ENCODE measurements around the gene DOCK2. TPM values are rescaled to one million over a fixed set of nuclear protein-coding genes. Genes with fewer than 3 reads are reported as not detected.
A peak's percentile ranks its signal among the peaks of the same experiment; 100 is the strongest.

DOCK2 gene
- total and polyA plus RNA-seq, 2 of the 8 experiments (the other 6 are each of a cell fraction or from before 2014, with no cell fraction given), result 3.9 to 5.7 TPM

DNA sequence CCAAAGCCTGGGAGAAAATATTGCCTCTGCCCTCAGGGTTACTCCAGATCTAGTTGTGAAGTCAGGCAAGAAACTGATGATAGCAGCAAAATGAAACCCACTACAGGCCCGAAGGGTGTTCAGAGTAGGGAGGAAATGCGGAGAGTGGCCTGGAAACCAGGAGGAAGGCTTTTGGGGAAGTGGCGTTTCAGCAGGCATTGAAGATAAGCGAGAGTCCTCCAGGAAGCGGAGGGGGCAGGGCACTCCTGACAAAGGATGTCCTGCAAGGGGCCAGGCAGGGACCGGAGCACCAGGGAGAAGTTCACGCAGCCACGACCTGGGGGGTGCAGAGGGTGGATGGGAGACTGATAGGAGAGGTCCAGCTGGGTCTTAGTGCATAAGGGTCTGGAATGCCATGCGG is 460.9 kb downstream of the DOCK2 start:
- Histone ChIP-seq H3K27ac (ENCODE audit: low read depth, low read length) (no peak overlapping the region), H3K23me2 (ENCODE audit: low read depth, low read length) (no peaks in the 10 kb centered on the region), H3K18ac (ENCODE audit: extremely low read depth, low read length) (no peak overlapping the region), H4K5ac (ENCODE audit: insufficient read length, low read depth, low read length) (no peak overlapping the region), H3K23ac (ENCODE audit: insufficient read length) (no peak overlapping the region), H2AK5ac (ENCODE audit: low read depth, low read length) (no peak overlapping the region), H3K56ac (replicated peaks; ENCODE audit: insufficient read length, low read depth, low read length) (no peak overlapping the region), H2BK120ac (replicated peaks; ENCODE audit: low read depth, low read length) (no peak overlapping the region), H3K4ac (replicated peaks; ENCODE audit: insufficient read length, low read depth, low read length) (no peak overlapping the region), H3K79me1 (ENCODE audit: low read depth, low read length) (no peaks in the 10 kb centered on the region), H3K4me3 (ENCODE audit: extremely low read depth in 1 of 4, insufficient read depth in 2 of 4, low read depth in 3 of 4, low read length in 4 of 4) (no peak overlapping the region), H3K14ac (ENCODE audit: insufficient read length) (no peak overlapping the region), H2BK15ac (ENCODE audit: low read length) (no peak overlapping the region), H4K91ac (replicated peaks; ENCODE audit: insufficient read length, low read length) (no peak overlapping the region), H2BK12ac (ENCODE audit: low read depth, low read length) (no peak overlapping the region), H4K8ac (ENCODE audit: extremely low read depth, insufficient read depth, low read length) (no peak overlapping the region), H2BK20ac (ENCODE audit: low read length) (no peak overlapping the region), H3K4me1 (replicated peaks in 1 of 4; ENCODE audit: control insufficient read depth in 3 of 4, insufficient read depth in 4 of 4, low read length in 3 of 4) (peaks cover 0 to 2% (median 0%) of the 10 kb centered on the region in 4 experiments; a peak in 1 of 7 replicates), H3K4me2 (ENCODE audit: insufficient read depth in 1 of 2, low read depth in 2 of 2, low read length in 2 of 2) (no peak overlapping the region), H4K20me1 (replicated peaks in 1 of 2; ENCODE audit: control insufficient read depth in 1 of 2, insufficient read depth in 2 of 2, low read length in 2 of 2) (peaks cover 0 to 1% of the 10 kb centered on the region in 2 experiments), H2BK5ac (ENCODE audit: low read depth, low read length) (no peak overlapping the region), H3K9me3 (ENCODE audit: insufficient read depth in 2 of 2, low read depth in 1 of 2, low read length in 1 of 2) (peaks cover 0 to 4% of the 10 kb centered on the region in 2 experiments; a peak in 1 of 4 replicates), H3K27me3 (replicated peaks in 1 of 4; ENCODE audit: control insufficient read depth in 3 of 4, extremely low read depth in 1 of 4, insufficient read depth in 3 of 4, low read length in 3 of 4) (peaks cover 0 to 3% (median 0%) of the 10 kb centered on the region in 4 experiments; a peak in 1 of 7 replicates), H3K9ac (replicated peaks in 1 of 4; ENCODE audit: extremely low read depth in 1 of 4, low read depth in 3 of 4, low read length in 3 of 4) (no peak overlapping the region), H3K79me2 (ENCODE audit: control insufficient read depth in 1 of 2, insufficient read depth in 2 of 2, low read length in 2 of 2) (no peaks in the 10 kb centered on the region), H3K36me3 (ENCODE audit: control insufficient read depth in 2 of 4, insufficient read depth in 4 of 4, low read length in 3 of 4) (no peaks in the 10 kb centered on the region), H2AFZ (ENCODE audit: low read length) (0 out of 2 replicates have a peak overlapping the region, but pooled peaks have one; percentile 4)
- CTCF ChIA-PET (ENCODE audit: partially characterized antibody), result interaction anchor here (0.8 to 16.0 kb wide), 9 partner anchors 76 to 250 kb away, joined by 3 to 217 read pairs (median 5); no protein-coding TSS in a partner anchor
- DNase-seq (ENCODE audit: low read depth in 1 of 2, low spot score in 2 of 2) (no peak), FAIRE-seq (no peak)
- 83% methylated on average over 9 of the region's 9 CpGs; no CpG with 5 or more reads in 1 of the 2 experiments for WGBS, 2 experiments (ENCODE audit: extremely low coverage in 1 of 2, insufficient coverage in 1 of 2, insufficient read length in 1 of 2, insufficient replicate concordance in 2 of 2, low coverage in 1 of 2, low lambda C conversion rate in 2 of 2, missing lambda C conversion rate in 1 of 2)
- POLR2A ChIA-PET (ENCODE audit: partially characterized antibody), result no interaction called here
- TF ChIP-seq TAF7 (optimal IDR thresholded peaks at IDR 0.05; ENCODE audit: borderline replicate concordance, low read depth, low read length) (no peak), BCL11A (IDR thresholded peaks at IDR 0.05; ENCODE audit: low read depth in 2 of 2, low read length in 2 of 2) (no peak), SP4 (IDR thresholded peaks at IDR 0.05; ENCODE audit: low read length) (no peak), TCF12 (IDR thresholded peaks at IDR 0.05; ENCODE audit: low read depth, low read length) (no peak), TAF1 (IDR thresholded peaks at IDR 0.05; ENCODE audit: low read depth, low read length) (no peak), SUZ12 (IDR thresholded peaks at IDR 0.05; ENCODE audit: low read length) (no peak), EGR1 (IDR thresholded peaks at IDR 0.05; ENCODE audit: borderline replicate concordance, low read depth, low read length) (no peak), SP2 (IDR thresholded peaks at IDR 0.05; ENCODE audit: low read length) (no peak), KDM1A (IDR thresholded peaks at IDR 0.05; ENCODE audit: borderline replicate concordance, low read length) (no peak), SIX5 (IDR thresholded peaks at IDR 0.05; ENCODE audit: low read depth, low read length) (no peak), SAP30 (IDR thresholded peaks at IDR 0.05; ENCODE audit: insufficient read depth, insufficient replicate concordance, low read length) (no peak), CHD1 (IDR thresholded peaks at IDR 0.05; ENCODE audit: low read depth, low read length) (no peak)
- TF ChIP-seq, protein P1, sequence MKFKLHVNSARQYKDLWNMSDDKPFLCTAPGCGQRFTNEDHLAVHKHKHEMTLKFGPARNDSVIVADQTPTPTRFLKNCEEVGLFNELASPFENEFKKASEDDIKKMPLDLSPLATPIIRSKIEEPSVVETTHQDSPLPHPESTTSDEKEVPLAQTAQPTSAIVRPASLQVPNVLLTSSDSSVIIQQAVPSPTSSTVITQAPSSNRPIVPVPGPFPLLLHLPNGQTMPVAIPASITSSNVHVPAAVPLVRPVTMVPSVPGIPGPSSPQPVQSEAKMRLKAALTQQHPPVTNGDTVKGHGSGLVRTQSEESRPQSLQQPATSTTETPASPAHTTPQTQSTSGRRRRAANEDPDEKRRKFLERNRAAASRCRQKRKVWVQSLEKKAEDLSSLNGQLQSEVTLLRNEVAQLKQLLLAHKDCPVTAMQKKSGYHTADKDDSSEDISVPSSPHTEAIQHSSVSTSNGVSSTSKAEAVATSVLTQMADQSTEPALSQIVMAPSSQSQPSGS (IDR thresholded peaks at IDR 0.05; ENCODE audit: low read length), result no peak
